A673 (cell line): ENCODE measurements around the gene PDE4B. TPM values are rescaled to one million over a fixed set of nuclear protein-coding genes. Genes with fewer than 3 reads are reported as not detected.

Experiments
- BruUV-seq: library from RNA; stranded (reverse); fragments of 400-500 nt; replicated peaks from 2 replicates; lab custom pipeline; 2021; lab: Mats Ljungman, UMichigan
- CTCF ChIA-PET: fragments of 300-600 bp; sonication (Branson Sonifier 250); formaldehyde crosslinking; loops from one replicate; lab custom pipeline; 2022; ENCODE audit warnings: antibody characterized with exemption; lab: Charles Lee
- POLR2A ChIA-PET: fragments of 300-600 bp; sonication (Branson Sonifier 250); formaldehyde crosslinking; loops from one replicate; lab custom pipeline; 2022; ENCODE audit warnings: antibody characterized with exemption; ENCODE audit not compliant: low non-redundant PET; lab: Charles Lee
- DNase-seq: peaks from one replicate; pipeline ENCODE4 v3.0.0-alpha.2; 2015; ENCODE audit warnings: low spot score
- H3K27ac ChIP-seq: fragments of 200-600 bp; sonication (generic); 2 replicates; pipeline ENCODE4 v1.5.1; 2016; ENCODE audit warnings: mixed run types, low read depth, mild to moderate bottlenecking, mixed read lengths, antibody characterized with exemption, low read length; ENCODE audit not compliant: poor library complexity, severe bottlenecking
- H3K27me3 ChIP-seq: fragments of 200-600 bp; sonication (generic); replicated peaks from 2 replicates; pipeline ENCODE4 v1.6.1; 2017; ENCODE audit warnings: mixed run types, low read depth, mild to moderate bottlenecking, mixed read lengths, antibody characterized with exemption, low read length; ENCODE audit not compliant: insufficient read depth, poor library complexity
- H3K36me3 ChIP-seq: fragments of 200-600 bp; sonication (generic); 2 replicates; pipeline ENCODE4 v1.6.1; 2016; ENCODE audit warnings: mixed run types, mild to moderate bottlenecking, mixed read lengths, antibody characterized with exemption, low read length; ENCODE audit not compliant: insufficient read depth, poor library complexity, severe bottlenecking
- H3K4me1 ChIP-seq: fragments of 200-600 bp; sonication (generic); 2 replicates; pipeline ENCODE4 v1.6.1; 2017; ENCODE audit warnings: mixed run types, mild to moderate bottlenecking, mixed read lengths, antibody characterized with exemption, low read length; ENCODE audit not compliant: insufficient read depth, poor library complexity, severe bottlenecking
- H3K4me3 ChIP-seq: fragments of 200-600 bp; sonication (generic); 2 replicates; pipeline ENCODE4 v1.5.1; 2016; ENCODE audit warnings: low read depth, mixed run types, mild to moderate bottlenecking, mixed read lengths, low read length; ENCODE audit not compliant: poor library complexity, severe bottlenecking
- H3K9me3 ChIP-seq: fragments of 200-600 bp; sonication (generic); 2 replicates; pipeline ENCODE4 v1.6.1; 2016; ENCODE audit warnings: mixed run types, low read depth, mild to moderate bottlenecking, mixed read lengths, antibody characterized with exemption, low read length; ENCODE audit not compliant: poor library complexity, severe bottlenecking
- CTCF ChIP-seq: fragments of 300-800, 200-600 bp; sonication (generic); conservative IDR thresholded peaks from 2 replicates; pipeline ENCODE4 v1.5.1; 2017; ENCODE audit warnings: low read depth, mild to moderate bottlenecking, antibody characterized with exemption, low read length, moderate library complexity, mixed read lengths
- EZH2 ChIP-seq: fragments of 200-600 bp; sonication (generic); IDR thresholded peaks from 2 replicates; pipeline ENCODE4 v1.6.1; 2017; ENCODE audit warnings: borderline replicate concordance, low read depth, mild to moderate bottlenecking, mixed read lengths, antibody characterized with exemption, low read length; ENCODE audit not compliant: poor library complexity, severe bottlenecking
- intact Hi-C: fragments of 100-400 bp; cut with micrococcal nuclease; formaldehyde crosslinking; loops from one replicate; pipeline ENCODE4 v1.10.0; 2022; ENCODE audit not compliant: unreplicated experiment
- total RNA-seq: library from RNA; stranded (reverse); gene quantifications from 2 replicates; pipeline ENCODE4 v1.2.3, GENCODE V29; 2021

PDE4B gene
- total RNA-seq, 1 experiment from 2014 or later = 20.0 TPM

- no peak for TF ChIP-seq EZH2
- TF ChIP-seq CTCF = no peak
These were observed 424.3 kb downstream of the PDE4B start for GRCh38 chr1:66217021-66217420.

GRCh38 chr1:66217561-66217960 is 424.9 kb downstream of the PDE4B start:
- H3K9me3 ChIP-seq = no peaks in the 10 kb centered on the region
- DNase-seq = no peak
- H3K27me3 ChIP-seq = no peaks in the 10 kb centered on the region
- intact Hi-C loops = no loop called here
- H3K4me3 ChIP-seq = no peak overlapping the region
- TF ChIP-seq EZH2 (no peak), CTCF (no peak)
- H3K4me1 ChIP-seq = no peaks in the 10 kb centered on the region
- BruUV-seq = no TSS peak
- ChIA-PET CTCF (no interaction called here), POLR2A (no interaction called here)
- H3K36me3 ChIP-seq = no peaks in the 10 kb centered on the region
- no peak overlapping the region for H3K27ac ChIP-seq

More at GRCh38 chr1:66217021-66217420, 424.3 kb downstream of the PDE4B start:
- BruUV-seq = no TSS peak
- Histone ChIP-seq H3K9me3 (no peaks in the 10 kb centered on the region), H3K36me3 (no peaks in the 10 kb centered on the region), H3K27me3 (no peaks in the 10 kb centered on the region), H3K27ac (no peak overlapping the region), H3K4me3 (no peak overlapping the region), H3K4me1 (no peaks in the 10 kb centered on the region)
- DNase-seq = no peak
- ChIA-PET CTCF (no interaction called here), POLR2A (no interaction called here)
- intact Hi-C loops = no loop called here

DNA sequence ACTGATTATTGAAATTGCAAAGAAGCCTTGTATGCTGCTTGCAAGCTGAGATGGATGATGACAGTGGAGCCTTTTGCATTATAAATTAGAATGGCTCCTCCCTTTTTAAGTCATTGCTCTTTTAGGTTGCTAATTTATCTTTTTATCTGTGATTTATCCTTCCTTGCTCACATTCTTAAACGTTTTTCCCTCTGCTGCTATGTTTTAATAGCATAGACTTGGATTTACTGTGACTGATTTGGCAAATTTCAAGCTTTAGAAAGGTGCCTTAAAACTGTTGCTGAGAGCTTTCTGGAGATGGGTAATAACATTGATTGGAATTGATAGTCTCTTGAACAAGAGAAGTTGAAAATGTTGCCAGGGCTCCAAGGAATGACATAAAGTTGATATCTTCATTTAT is 427.8 kb downstream of the PDE4B start:
- Histone ChIP-seq H3K27ac (no peak overlapping the region), H3K4me1 (no peaks in the 10 kb centered on the region), H3K9me3 (no peaks in the 10 kb centered on the region), H3K4me3 (no peak overlapping the region), H3K27me3 (no peaks in the 10 kb centered on the region), H3K36me3 (no peaks in the 10 kb centered on the region)
- no TSS peak for BruUV-seq
- intact Hi-C loops = no loop called here
- ChIA-PET CTCF (no interaction called here), POLR2A (no interaction called here)
- TF ChIP-seq EZH2 = no peak
- no peak for TF ChIP-seq CTCF
- DNase-seq = no peak
